GM21786 (cell line): Measurements from ENCODE around the gene NLRC5.

ENCODE experiments used
- ATAC-seq: cut with Tn5 transposase; IDR thresholded peaks from one replicate; pipeline ENCODE4 v1.9.1; 2021; ENCODE audit not compliant: unreplicated experiment

The NLRC5 gene

DNA sequence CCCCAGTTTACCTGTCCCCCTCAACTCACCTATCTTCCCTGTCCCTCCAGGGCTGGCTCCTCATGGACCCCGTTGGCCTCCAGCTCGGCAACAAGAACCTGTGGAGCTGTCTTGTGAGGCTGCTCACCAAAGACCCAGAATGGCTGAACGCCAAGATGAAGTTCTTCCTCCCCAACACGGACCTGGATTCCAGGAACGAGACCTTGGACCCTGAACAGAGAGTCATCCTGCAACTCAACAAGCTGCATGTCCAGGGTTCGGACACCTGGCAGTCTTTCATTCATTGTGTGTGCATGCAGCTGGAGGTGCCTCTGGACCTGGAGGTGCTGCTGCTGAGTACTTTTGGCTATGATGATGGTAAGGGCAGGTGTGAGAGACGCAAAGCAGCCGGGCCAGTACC, 31.3 kb downstream of the NLRC5 start:
- no peak for ATAC-seq

DNA sequence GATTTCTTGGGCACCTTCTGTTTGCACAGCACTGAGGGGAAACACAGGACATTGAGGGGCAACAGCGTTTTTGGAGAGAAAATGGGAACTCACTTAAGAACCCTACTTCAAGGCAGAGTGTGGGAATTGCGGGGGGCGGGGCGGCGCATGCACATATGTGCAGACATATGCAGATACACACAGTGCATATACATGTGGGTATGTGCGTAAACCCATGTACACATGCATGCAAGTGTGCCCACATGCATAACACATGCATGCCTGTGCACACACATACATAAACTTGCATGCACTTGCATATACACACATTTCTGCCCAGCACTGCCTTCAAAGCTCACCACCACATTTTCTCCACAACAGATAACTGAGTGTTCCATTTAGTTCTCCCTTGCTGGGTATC, 32.4 kb downstream of the NLRC5 start:
- ATAC-seq: no peak

DNA sequence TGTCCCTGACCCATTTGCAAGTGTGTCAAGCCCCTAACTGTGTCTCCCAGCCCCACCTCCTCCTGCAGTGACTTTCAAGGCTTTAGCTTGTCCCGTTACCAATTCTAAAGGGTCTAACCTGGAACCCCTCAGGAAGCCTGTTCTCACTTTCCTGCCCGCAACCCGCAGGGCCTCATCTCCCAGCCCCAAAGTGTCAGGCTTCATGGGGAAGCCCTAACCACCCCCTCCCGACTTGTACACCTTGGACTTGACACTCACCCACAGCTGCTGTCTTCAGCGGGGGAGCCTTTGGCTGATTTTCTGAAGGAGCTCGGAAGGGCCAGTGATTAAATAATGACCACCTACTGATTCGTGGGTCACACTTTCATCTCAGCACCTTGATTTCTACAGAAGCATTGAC, 33.1 kb downstream of the NLRC5 start:
- ATAC-seq: no peak

DNA sequence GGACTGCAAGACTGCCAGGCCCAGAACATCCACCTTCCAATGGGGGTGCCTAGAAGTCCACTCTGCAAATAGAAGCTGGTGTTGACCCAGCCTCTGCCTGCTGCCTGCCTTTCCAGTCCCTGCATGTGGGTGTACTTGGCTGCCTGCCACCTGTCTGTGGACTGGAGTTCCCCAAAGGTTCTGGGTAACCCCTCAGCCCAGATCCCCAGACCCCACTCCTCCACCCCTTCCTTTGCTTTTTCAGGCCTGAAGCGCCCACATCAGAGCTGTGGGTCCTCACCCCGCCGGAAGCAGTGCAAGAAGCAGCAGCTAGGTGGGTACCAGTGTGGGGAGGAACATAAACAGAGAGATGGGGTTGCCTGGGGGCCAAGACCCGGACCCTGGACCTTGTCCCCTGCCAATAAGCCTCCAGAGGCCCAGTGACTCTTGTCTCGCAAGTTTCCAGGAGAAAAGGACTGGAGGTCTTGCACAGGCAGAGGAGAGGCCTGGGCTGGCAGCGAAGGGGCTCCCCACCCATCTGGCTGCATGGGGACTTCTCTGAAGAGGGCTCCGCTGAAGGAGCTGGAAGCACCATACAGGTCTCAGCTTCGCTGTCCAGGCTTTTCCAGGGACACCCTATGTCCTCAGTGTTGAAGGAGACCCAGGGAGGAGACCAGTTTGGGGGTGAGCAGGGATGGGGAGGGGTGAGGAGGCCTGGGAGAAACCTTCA, 34.3 kb downstream of the NLRC5 start:
- ATAC-seq: no peak

DNA sequence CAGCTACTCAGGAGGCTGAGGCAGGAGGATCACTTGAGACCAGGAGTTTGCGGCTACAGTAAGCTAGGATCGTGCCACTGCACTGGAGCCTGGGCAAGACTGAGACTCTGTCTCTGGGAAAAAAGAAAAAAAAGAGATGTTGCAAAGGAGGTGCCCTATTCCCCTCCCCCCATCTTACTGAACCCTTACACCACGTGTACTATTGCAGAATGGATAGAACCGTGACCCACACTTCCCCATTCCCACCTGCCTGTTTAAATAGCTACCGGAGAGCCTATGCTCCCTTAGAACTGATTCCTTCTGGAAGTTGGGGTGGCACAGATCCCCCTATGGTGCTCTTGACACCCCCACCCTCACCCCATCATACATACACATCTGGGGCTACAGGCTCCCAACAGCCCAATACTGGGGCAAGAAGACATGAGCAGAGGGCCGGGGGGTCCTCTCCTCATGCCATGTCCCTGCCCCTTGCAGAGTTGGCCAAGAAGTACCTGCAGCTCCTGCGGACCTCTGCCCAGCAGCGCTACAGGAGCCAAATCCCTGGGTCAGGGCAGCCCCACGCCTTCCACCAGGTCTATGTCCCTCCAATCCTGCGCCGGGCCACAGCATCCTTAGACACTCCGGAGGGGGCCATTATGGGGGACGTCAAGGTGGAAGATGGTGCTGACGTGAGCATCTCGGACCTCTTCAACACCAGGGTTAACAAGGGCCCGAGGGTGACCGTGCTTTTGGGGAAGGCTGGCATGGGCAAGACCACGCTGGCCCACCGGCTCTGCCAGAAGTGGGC, 35.7 kb downstream of the NLRC5 start:
- ATAC-seq: no peak

GRCh38 chr16:57025941-57026777, 36.8 kb downstream of the NLRC5 start:
- ATAC-seq: no peak

DNA sequence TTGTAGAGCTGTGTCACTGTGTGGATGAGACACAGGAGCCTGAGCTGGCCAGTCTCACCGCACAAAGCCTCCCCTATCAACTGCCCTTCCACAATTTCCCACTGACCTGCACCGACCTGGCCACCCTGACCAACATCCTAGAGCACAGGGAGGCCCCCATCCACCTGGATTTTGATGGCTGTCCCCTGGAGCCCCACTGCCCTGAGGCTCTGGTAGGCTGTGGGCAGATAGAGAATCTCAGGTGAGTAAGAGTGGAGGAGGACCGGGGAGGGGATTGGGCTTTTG, 37.4 kb downstream of the NLRC5 start:
- ATAC-seq: no peak

GRCh38 chr16:57027067-57027466, 37.7 kb downstream of the NLRC5 start:
- no peak for ATAC-seq

- no peak for ATAC-seq
These were observed 38.7 kb downstream of the NLRC5 start for GRCh38 chr16:57028086-57028485.

- no peak for ATAC-seq
These were observed 40.1 kb downstream of the NLRC5 start for GRCh38 chr16:57029161-57030160.

DNA sequence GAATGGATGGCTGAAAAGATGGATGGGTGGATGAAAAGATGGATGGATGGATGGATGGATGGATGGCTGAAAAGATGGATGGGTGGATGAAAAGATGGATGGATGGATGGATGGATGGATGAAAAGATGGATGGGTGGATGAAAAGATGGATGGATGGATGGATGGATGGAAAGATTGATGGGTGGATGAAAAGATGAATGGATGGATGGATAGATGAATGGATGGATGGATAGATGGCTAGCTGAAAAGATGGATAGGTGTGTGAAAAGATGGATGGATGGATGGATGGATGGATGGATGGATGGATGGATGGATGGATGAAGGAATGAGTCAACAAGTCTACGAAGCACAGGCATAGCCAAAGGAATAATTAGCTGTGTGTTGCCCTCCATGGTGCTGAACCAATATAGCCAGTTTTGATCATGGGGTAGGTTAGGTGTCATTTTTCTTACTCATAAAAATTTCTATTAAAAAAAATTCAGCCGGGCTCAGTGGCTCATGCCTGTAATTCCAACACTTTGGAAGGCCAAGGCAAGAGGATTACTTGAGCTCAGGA, 41.1 kb downstream of the NLRC5 start:
- no peak for ATAC-seq

GRCh38 chr16:57031156-57031555, 41.8 kb downstream of the NLRC5 start:
- ATAC-seq: no peak

DNA sequence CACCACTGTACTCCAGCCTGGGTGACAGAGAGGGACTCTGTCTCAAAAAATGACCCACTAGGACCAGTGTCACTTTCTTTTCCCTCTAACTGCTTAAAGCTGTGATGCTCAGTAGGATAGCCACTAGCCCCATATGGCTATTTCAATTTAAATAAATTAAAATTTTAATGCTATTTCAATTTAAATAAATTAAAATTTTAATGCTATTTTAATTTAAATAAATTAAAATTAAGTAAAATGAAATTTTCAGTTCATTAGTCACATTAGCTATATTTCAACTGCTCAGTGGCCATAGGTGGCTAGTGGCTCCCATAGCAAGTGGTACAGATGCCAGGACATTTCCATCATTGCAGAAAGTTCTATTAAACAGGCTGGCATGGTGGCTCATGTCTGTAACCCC, 43.0 kb downstream of the NLRC5 start:
- no peak for ATAC-seq

- ATAC-seq: no peak
These were observed 43.6 kb downstream of the NLRC5 start for GRCh38 chr16:57032931-57033330.

GRCh38 chr16:57036315-57036714, 47.0 kb downstream of the NLRC5 start:
- no peak for ATAC-seq

GRCh38 chr16:57036945-57037344, 47.6 kb downstream of the NLRC5 start:
- ATAC-seq: no peak

DNA sequence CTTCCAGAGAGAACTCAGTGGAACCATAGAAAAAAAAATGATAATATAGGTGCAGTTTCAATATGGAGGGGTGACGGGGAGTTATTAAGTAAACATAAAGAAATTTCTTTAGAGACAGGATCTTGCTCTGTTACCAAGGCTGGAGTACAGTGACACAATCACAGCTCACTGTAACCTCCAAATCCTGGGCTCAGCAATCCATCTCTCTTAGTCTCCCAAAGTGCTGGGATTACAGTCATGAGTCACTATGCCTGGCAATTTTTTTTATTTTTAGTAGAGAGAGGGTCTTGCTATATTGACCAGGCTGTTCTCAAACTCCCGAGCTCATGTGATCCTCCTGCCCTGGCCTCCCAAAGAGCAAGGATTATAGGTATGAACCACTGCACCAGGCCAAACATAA, 48.8 kb downstream of the NLRC5 start:
- ATAC-seq: no peak

GRCh38 chr16:57039148-57039812, 49.9 kb downstream of the NLRC5 start:
- peak; percentile 32 for ATAC-seq

DNA sequence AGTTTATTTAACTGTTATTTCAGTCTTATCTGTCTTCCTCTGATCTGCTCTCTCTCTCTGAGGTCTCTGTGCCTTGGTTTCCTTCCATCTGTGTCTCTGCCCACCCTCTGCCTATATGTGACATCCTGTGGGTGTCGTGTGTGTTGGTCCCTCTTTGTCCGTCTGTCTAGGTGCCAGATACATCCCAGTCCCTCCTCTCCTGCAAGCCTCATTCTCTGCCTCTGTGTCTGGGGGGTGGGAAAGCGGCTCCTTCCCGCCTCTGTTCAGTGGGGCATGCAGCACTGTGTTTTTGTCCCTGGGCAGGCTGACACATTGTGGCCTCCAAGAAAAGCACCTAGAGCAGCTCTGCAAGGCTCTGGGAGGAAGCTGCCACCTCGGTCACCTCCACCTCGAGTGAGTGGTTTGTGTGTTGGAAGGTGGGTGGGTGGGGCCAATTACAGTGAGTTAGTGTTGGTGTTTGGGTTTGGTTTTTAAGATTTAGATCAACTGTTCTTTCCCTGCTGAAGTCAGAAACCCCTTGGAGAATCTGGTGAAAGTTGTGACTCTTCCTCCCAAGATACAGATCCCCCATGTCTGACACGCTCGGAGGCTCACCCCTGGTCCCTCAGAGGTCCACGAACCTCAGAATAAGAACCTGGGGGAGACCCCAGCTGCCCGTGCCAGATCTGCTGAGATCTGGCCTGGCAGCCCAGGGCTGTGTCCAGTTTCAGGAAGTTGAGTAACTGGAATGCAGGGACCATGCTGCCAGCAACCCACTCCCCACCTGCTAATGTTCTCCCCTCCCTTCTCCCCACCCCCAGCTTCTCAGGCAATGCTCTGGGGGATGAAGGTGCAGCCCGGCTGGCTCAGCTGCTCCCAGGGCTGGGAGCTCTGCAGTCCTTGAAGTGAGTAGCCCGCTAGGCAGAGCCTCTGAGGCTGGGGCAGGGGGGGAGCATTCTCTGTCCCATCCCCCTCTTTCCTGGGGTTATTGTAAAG, 52.1 kb downstream of the NLRC5 start:
- peak; percentile 28 for ATAC-seq
